RPMI7951 (cell line): ENCODE measurements around the gene BPGM. TPM values are rescaled to one million over a fixed set of nuclear protein-coding genes. Genes with fewer than 3 reads are reported as not detected.

Experiments used
- DNase-seq: peaks from one replicate; pipeline ENCODE4 v3.0.0-alpha.2; 2012; ENCODE audit warnings: low read depth
- total RNA-seq: library from RNA; depleted of rRNA; stranded (reverse); fragments of >200 nt; shearing (Covaris generic); gene quantifications from 2 replicates; pipeline ENCODE4 v1.2.3, GENCODE V29; 2014; rRNA removed

Gene BPGM
- total RNA-seq = 36.3 and 44.5 TPM in 2 replicates

DNA sequence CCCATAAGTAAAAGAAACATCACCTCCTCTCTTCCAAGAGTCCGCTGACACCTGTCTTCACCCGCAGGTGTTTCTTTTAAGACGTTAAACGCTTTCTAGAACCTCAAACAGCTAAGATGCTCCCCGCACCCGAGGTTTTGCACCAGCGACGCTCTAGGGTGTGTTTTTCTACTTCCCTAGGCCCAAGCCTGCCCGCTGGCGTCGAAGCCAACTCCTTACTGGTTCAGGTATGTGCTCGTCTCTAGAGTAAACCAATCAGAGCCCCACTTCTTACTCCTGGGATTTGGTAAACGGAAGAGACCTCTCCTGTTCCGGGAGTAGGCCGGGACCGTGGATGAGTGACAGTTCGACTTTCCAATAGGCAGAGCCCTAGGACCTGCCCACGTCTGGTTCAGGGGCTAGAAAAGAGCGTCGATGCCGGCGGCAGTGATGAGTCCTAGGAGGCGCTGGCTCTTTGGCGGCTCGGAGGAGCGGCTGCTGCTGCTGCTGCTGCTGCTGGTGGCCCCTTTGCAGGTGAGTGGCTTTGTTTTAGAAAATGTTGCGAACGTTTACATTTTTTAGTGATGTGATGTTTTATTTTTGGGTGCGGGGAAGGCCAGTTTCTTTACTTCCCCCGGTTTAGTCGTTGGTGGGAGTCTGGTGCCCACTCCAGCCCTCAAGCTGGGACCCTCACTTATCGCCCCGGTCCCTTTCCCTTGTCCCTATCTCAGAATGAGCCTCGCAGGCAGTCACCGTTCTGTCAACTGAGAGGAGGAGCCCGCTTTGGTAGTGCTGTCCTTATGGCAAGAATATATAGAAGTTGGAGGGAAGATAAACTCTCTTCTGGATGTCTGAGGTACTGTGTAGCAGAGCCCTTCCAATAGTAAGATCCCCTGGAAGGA lies at the start of gene BPGM:
Gene BPGM, plus strand, starts transcription at position 429 of the 881 bp plus-strand sequence. CDS start 14,655 bp downstream, outside the sequence.
- DNase-seq = peak; percentile 100

DNA sequence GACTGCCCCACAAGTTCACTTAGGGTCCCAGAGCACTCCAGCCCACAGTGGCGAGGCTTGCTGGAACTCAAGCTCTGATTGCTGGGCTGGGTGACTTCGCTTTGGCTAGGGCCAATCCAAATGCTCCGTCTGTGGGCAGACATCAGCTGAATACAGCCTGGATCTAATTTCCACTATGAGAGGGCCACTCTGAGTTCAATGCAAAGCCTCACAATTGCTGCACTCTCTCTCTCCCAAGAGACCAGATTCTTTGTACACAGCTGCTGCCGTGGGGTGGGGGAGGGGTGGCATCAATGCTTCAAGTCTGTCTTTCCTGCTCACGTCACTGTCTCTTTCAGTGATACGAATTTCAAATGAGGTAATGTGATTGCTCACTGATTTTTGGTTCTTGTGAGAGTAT lies 47.3 kb upstream of the BPGM start:
- DNase-seq = no peak

DNA sequence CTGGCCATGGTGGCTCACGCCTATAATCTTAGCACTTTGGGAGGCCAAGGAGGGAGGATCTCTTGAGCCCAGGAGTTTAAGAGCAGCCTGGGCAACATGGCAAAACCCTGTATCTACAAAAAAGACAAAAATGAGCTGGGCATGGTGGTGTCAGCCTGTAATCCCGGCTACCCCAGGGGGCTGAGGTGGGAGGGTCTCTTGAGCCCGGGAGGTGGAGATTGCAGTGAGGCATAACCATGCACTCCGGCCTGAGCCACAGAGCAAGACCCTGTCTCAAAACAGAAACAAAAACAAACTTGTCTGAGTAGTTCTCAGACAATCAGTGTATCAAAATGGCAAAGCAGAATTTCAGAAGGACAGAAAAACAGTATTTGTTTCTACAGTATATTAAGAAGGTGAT lies 45.2 kb upstream of the BPGM start:
- DNase-seq = no peak

DNA sequence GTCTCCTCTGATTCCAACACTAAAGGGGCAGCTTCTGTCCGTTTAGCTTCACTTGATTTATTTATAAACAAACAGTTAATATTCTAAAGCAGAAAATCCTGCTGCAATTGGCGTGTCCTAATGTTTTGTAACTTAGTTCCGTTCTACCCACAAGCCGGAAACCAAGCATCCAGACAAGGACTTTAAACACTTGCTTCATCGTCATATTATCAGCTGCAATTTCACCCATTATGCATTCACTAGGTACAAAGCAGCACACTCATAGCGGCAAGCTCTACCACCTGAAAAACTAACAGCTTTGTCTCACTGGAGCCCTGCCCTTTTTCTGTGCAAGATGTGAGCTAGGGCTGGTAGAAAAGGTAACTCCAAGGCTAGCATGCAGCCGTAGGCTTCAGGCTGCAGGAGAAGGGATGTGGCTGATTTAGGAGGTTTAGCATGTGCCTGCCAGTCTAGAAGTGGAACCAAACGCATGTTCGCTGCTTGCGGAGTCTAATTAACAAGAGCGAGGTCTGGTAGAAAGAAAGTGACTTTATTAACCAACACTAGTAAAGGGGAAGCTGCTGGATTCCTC lies 43.7 kb upstream of the BPGM start:
- peak; percentile 63 for DNase-seq

DNA sequence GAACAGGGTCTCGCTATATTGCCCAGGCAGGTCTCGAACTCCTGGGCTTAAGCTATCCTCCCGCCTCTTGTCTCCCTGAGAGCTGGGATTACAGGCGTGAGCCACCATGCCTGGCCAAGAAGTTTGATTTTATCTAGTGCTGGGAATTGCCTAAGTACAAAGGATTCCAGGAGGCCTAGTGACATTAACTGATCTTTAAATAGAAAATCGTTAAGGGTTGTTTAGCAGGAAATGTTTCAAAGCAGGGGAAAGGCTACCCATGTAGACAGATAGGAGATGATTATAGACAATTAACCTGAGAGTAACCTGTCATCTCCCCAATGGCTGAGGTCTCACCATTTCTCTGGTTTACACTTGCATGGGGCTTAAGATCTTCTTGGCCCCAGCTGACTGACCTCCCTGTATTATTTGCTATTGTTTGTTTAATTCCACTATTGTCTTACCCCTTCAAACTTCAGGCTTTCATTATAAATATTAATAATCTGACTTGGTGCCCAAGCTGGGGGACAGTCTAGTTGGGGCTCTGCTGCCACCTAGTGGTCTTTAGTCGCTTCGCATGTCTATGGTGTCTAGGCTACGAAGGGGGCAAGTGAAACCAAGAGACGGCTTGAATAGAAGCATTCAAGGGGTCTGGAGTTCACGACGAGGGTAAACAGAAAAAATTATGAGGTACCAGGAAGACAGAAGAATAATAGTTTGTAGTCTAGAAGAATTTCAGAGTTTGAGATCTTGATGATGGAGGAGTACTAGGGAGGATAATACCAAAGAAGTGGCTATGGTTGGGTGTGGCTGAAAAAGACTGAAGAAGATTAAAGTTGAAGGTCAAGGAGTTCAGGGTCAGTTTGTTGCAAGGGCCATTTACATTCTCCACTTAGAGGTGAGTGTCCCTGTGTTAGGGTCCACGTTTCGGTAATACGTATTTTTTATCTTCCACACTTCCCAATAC lies 40.4 kb upstream of the BPGM start:
- DNase-seq = peak; percentile 63

DNA sequence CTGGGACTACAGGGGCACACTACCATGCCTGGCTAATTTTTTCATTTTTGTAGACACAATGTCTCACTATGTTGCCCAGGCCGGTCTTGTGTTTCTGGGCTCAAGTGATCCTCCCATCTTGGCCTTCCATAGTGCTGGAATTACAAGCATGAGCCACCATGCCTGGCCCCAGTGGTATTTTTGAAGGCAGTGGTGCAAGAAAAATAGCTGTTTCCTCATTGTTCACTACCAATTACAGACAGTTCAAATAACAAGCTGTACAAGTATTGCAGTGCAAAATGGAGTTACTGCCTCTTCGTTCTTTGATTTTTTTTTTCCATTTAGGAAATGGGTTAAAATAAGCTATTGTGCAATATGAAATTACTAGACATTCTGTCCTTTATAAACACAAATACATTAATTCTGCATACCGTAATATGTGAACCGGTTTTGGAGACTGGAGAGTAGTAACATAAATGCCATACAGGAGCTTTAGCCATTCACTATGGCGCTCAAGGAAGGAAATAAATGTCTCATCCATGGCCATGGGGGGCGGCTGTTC lies 35.0 kb upstream of the BPGM start:
- DNase-seq = no peak

DNA sequence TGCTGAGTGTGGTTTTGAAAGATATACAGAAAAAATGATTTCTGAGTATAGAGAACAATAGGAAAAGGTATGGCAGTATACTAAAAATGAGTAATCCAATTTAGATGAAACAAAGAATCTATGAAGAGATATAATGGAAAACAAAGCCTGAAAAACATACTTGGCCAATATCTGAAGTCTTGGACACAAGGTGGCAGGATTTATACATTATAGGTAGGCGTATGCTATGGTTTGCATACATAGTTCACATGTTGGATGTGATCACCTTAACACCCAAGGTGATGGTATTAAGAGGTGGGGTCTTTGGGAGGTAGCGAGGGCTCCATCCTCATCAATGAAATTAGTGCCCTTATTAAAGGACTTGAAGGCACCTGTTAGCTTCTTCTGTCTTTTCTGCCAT lies 34.5 kb upstream of the BPGM start:
- DNase-seq = no peak

DNA sequence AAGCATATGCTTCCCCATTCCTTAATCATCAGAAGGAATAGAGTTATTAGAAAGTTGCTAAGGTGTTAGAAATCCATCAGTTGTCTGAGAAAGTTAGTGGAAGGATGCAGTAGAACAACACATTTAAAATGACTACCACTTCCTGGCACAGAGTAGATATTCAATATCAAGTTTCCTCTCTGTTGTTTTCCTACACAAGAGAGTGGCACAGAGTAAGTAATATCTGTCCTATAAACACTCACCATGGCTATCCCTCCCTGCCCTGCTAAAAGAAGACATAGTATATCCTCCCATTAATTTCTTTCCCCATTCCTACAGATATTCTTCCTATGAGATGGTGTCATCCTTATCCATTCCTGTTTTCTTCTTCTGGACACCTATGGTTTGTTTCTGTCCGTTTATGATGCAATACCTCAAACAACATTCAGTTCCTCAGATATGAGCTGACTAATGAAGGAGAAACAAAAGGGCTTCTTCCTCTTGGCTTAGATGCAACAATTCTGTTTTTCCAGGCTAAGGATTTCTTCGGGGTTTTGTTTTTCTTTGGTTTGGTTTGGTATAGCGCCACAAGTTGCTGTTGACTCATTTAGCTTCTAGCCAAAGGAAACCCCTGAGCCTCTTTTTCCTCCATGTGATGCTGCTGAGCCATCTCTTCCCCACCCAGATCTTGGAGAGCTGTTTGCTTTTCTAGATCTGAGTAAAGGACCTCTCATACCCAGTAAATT lies 32.9 kb upstream of the BPGM start:
- peak; percentile 95 for DNase-seq

DNA sequence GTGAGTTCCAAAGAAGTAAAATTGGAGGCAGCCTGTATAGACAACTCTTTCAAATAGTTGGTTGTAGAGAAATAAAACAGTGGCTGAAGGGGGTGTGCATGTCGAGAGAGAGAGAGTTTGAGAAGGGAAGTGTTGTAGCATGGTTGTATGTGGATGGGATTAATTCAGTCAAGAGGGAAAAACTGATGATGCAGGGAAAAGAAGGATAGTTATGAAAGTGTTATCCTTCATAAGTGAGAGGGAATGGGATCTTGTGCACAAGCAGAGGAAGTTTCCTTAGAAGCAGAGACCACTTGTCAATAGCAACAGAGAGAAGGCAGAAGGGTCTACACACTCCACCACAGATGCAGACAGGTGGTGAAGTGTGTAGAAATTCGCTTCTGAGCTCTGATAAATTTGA lies 30.0 kb upstream of the BPGM start:
- no peak for DNase-seq

DNA sequence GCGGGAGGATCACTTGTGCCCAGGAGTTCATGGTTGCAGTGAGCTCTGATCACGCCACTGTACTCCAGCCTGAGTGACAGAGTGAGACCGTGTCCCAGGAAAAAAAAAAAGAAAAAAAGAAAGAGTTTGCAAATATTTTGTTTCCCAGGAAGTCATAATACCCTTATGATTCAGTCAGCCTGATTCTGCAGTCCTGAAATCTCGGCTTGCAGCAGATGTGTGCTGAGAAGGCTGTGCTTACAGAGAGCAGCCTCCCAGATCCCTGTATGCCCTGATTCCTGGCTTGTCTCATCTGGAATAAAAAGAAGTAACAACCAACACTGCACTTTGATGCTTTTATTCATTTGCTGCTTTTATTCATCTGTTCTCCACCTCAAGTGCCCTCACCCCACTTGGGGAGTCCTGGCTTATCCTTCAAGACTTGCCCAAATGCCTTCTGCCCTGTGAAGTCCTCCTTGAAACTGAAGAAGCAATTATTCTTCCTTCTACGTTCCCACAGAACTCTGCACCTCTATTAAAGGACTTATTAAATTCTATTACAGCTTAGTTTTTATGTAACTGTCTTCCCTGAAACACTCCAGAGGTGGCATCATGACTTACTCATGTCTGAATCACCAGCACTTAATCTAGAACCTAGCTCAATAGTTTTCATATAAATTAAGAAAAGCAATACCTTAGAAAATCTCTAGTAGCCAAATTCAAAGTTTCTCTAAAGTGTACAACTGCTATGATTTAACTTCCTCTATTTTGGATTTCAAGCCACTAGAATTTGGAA lies 27.7 kb upstream of the BPGM start:
- peak; percentile 72 for DNase-seq

DNA sequence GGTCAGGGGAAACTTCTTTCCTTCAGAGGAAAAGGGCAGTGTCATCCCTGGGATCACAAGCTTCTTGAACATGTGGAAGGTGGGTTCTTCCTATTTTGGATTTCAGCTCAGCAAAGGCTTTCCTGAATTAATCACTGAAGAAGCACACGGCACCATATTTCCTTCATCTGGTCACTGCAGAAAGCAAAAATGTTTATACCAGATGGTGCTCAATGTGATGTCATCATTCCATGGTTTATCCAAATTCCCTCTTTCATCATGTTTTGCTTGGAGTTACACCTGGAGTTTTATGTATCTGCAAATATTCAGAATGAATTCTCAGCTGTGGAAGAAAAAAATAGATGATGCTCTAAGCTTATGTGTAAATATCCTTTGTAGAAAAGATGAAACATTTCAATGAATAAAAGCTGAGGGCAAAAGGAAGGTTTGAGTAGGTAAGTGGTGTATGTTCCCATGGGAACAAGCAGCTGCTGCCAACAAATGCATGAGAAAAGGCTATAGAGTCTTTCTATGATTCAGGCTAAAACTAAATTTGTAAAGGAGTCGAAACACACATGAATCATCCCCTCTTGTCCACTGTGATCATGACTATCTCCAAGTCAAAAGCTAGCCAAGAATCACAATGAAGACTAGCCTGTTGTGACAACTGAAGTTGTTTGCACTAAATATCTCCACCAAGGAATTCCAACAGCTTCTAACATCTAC lies 26.9 kb upstream of the BPGM start:
- peak; percentile 93 for DNase-seq

DNA sequence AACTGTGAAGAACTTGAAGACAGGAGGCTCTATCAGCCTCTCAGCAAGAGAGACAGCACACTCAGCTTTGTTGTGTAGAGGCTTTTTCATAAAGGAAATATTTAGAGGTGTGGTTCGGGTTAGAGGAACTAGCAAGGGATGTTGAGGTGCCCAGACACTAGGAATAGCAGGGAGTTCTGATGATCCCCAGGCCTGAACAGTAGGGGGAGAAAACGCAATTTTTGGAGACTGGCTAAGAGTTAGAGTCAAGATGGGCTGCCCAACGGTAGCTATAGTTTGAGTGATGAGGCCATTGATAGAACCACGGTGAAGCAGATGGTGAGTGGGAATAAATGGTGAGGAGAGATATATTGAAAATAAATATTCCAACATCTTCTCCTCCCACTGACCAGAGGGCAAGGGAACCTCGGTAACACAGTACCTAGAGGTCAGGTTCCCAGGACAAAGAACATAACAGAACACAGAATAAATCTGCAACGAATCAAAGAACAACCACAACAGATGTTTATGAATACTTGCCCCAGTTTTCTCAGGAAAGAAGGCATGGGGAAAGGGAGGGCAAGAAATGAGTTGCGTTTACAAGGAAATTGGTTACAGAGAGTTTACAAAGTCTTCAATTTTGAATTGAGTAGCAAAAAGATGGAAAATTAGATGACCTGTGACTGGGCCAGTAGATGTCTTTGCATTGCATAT lies 24.2 kb upstream of the BPGM start:
- no peak for DNase-seq

DNA sequence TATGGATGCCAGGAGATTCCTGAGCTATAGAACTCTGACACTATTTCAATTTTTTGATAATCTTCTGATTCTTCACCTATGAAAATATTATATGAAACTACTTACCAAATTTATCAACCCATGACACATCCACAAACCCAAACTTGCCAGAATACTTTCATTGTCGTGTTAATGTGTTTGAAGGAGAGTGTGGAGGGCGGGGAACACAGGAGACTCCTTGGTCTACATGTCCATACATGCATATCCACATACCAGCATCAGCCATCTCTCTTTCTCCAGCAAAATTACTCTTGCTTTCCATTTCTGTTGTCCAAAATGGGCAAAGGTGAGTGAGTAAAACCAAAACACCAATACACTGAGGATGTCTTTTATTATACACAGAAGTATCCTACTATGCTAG lies 23.5 kb upstream of the BPGM start:
- no peak for DNase-seq

DNA sequence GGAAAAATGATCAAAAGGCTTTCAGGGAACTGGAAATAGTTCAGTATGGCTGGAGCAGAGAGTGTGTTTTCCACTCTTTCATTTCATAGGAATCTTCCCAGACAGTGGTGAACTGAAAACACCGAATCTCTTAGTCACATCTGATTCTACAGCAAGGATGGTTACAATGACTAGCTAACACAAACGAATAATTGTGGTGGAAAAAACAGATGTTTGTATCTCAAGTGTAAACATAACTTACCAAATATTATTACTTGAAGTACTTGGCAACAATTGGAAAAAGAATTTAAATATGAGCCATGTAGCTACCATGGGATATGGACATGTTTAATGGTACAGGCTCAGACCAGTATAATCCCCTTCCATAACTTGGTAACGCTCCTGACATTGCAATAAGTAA lies 21.1 kb upstream of the BPGM start:
- DNase-seq = peak; percentile 74

DNA sequence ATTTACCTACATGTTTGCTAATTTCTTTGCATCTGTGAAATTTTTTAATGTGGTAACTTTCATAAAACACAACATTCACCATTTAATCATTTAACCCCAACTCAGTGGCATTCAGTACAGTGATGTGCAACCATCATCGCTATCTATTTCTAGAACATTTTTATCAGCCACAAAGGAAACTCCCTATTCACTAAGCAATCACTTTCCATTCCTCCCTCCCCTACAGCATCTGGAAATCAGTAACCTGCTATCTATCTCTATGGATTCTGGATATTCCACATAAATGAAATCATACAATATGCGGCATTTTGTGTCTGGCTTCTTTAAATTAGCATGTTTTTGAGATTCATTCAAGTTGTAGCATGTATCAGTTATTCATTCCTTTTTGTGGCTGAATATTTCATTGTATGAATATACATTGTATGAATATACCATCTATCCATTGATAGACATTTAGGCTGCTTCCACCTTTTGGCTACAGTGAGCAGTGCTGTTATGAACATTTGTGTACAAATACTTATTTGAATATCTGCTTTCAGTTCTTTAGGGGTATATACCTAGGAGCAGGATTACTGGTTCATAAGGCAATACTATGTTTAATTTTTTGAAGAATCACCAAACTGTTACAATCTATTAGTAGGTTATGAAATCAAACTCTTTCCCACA lies 19.4 kb upstream of the BPGM start:
- DNase-seq = no peak

DNA sequence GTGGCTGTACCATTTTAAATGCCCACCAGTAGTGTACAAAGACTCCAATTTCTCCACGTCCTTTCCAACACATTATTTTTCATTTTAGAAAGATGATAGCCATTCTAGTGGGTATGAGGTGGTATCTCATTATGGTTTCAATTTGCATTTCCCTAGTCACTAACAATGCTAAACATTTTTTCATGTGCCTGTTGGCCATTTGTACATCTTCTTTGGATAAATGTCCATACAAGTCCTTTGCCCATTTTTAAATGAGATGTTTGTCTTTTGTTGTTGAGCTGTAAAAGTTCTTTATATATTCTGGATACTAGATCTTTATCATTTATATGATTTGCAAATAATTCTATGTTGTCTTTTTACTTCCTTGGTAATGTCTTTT lies 18.9 kb upstream of the BPGM start:
- DNase-seq = no peak

DNA sequence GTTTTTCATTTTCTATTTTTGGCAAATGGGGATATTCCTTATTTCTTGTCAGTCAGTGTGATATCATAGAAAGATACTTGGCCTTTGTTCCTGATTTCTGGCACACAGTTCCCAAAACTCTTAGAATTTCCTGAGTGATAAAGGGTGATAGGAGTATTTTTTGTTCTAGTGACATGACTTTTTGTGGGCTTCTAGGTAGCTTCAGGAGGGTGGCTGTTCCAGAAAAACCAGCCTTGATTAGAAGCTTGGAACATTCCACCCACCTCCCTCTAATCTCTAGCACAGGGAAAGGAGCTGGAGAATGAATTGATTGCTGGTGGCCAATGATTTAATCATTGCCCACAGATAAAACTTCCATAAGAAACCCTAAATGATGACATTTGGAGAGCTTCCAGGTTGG lies 17.2 kb upstream of the BPGM start:
- DNase-seq = no peak

DNA sequence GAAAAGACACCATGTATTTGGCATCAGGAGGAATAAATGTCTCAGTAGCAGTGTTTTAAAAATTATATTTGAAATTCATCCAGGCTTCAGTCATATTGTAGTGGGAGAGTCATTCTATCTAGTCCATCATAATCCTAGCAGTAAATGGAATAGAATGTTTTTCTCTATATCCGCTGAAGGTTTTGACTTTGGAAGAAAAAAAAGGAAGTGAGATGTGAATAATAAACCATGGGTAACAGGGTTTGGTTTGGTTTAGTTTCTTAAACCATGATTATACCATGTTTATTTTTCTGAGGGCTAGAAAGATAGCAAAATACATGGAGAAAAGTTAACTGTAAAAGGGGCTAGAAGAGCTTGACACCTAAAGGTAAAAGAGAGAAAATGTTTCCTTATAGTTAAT lies 16.4 kb upstream of the BPGM start:
- DNase-seq = no peak

DNA sequence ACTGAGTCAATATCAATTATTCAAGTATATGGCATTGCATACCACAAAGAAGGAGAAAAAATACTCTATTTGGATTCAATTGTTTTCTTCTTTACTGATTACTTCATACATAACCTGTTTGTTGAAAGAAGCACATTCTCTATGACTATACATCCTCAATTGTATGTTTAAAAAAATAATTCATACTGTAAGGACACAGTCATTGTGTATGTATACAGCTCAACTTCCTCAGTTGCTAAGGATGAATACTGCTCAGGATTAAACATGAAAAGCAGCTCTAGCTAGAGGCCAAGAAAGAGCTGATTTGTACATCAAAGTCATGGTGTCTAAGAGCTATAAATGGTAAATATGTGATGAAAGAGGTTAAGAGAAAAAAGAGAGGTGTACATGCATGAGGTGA lies 15.8 kb upstream of the BPGM start:
- no peak for DNase-seq
